HepG2 (cell line): ENCODE measurements around the gene GNB3. TPM values are rescaled to one million over a fixed set of nuclear protein-coding genes. Genes with fewer than 3 reads are reported as not detected.
A peak's percentile ranks its signal among the peaks of the same experiment; 100 is the strongest.

Source experiments
- ARID5B ChIP-seq: IDR thresholded peaks from 2 replicates; pipeline ENCODE4 v1.4.0; 2020; ENCODE audit warnings: mild to moderate bottlenecking, missing genetic modification reagents
- ETV5 ChIP-seq: IDR thresholded peaks from 2 replicates; pipeline ENCODE4 v1.6.1; 2018; ENCODE audit warnings: missing biosample characterization, missing genetic modification reagents, inconsistent platforms, borderline replicate concordance
- FOSL2 ChIP-seq: sonication (generic); formaldehyde crosslinking; IDR thresholded peaks from 2 replicates; pipeline ENCODE4 v1.4.0; 2020; ENCODE audit warnings: missing genetic modification reagents
- KMT2A ChIP-seq: sonication (generic); formaldehyde crosslinking; IDR thresholded peaks from 2 replicates; pipeline ENCODE4 v1.4.0; 2020; ENCODE audit warnings: missing genetic modification reagents
- NONO ChIP-seq, 2 experiments: fragments of 450-650 bp in 1 of 2; sonication (generic) in 1 of 2; formaldehyde crosslinking in 1 of 2; IDR thresholded peaks in 1 of 2; conservative IDR thresholded peaks in 1 of 2; 2 replicates each; pipeline versions ENCODE4 v1.6.1 to v1.8.0; 2017 to 2022; ENCODE audit warnings: mild to moderate bottlenecking in 1 of 2, missing genetic modification reagents in 1 of 2, moderate library complexity in 1 of 2
- ONECUT2 ChIP-seq: sonication (generic); formaldehyde crosslinking; IDR thresholded peaks from 2 replicates; pipeline ENCODE4 v1.4.0; 2020; ENCODE audit warnings: missing genetic modification reagents
- PRDM4 ChIP-seq: sonication (generic); formaldehyde crosslinking; IDR thresholded peaks from 2 replicates; pipeline ENCODE4 v1.9.0; 2021; ENCODE audit warnings: missing genetic modification reagents, borderline replicate concordance
- SNAPC4 ChIP-seq: sonication (generic); formaldehyde crosslinking; IDR thresholded peaks from 2 replicates; pipeline ENCODE4 v1.4.0; 2020; ENCODE audit warnings: mild to moderate bottlenecking, missing genetic modification reagents
- SOX5 ChIP-seq: IDR thresholded peaks from 2 replicates; pipeline ENCODE4 v1.6.1; 2016; ENCODE audit warnings: borderline replicate concordance
- TFDP2 ChIP-seq: sonication (generic); formaldehyde crosslinking; IDR thresholded peaks from 2 replicates; pipeline ENCODE4 v1.4.0; 2020; ENCODE audit warnings: missing genetic modification reagents
- ZNF460 ChIP-seq: sonication (generic); formaldehyde crosslinking; IDR thresholded peaks from 2 replicates; pipeline ENCODE4 v1.5.1; 2020; ENCODE audit warnings: missing genetic modification reagents, mild to moderate bottlenecking, borderline replicate concordance
- polyA plus RNA-seq, 8 experiments: library from polyadenylated mRNA; depleted of rRNA in 3 of 8; stranded (reverse) in 7 of 8; unstranded in 1 of 8; fragments of >200 nt; fragmentation: Illumina TruSeq in 4 of 8; extraction: Trizol in 4 of 8; gene quantifications; 2 replicates each; pipeline versions ENCODE4 v1.2.1 to v1.2.3, GENCODE V29; 2011 to 2016; ENCODE audit warnings: low read depth in 4 of 8, missing spikeins in 1 of 8, mixed read lengths in 1 of 8; ENCODE audit not compliant: insufficient read depth in 1 of 8
- total RNA-seq, 5 experiments: library from RNA; depleted of rRNA; stranded (reverse); fragments of >200 nt; fragmentation: Illumina TruSeq; extraction: Trizol; gene quantifications; 2 replicates each; pipeline ENCODE4 v1.2.3, GENCODE V29; 2016; ENCODE audit warnings: low read depth in 1 of 5
- TF ChIP-seq, protein P1 (sequence below): sonication (generic); formaldehyde crosslinking; IDR thresholded peaks from 2 replicates; pipeline ENCODE4 v1.5.1; 2020; ENCODE audit warnings: missing genetic modification reagents, mild to moderate bottlenecking, borderline replicate concordance

The GNB3 gene
- total and polyA plus RNA-seq, 2 of the 13 experiments (the other 11 are each of a cell fraction or from before 2014, with no cell fraction given) = 1.3 to 3.6 TPM

- TF ChIP-seq ARID5B (peak; percentile 61), PRDM4 (CRISPR knock-in tag) (no peak), TFDP2 (peak; percentile 39; the same call in 1 of the 2 replicates), SOX5 (CRISPR knock-in tag) (no peak; the same call in 1 of the 2 replicates), NONO (IDR thresholded peaks at IDR 0.05) (no peak), NONO (CRISPR knock-in tag; conservative IDR thresholded peaks at IDR 0.05) (peak; percentile 72; the same call in 1 of the 2 replicates), SNAPC4 (0 out of 2 replicates have a peak, but pooled peaks have one; percentile 39), FOSL2 (CRISPR knock-in tag) (peak; percentile 60), KMT2A (peak; percentile 59; the same call in 1 of the 2 replicates), ONECUT2 (no peak), ETV5 (CRISPR knock-in tag) (peak; percentile 21; the same call in 1 of the 2 replicates), ZNF460 (CRISPR knock-in tag) (peak; percentile 48; the same call in 1 of the 2 replicates)
- TF ChIP-seq, protein P1, sequence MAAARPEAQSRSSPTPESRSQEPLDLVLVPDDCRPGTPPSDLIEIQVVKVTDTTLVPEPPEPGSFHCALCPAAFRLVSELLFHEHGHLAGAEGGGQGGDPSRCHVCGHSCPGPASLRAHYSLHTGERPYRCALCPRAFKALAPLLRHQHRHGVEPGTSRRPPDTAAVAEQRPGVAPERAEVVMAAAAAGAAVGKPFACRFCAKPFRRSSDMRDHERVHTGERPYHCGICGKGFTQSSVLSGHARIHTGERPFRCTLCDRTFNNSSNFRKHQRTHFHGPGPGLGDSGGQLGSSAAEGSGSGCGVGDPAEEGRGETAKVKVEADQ (CRISPR knock-in tag) = no peak
Measured at GRCh38 chr12:6872073-6873048, 31.6 kb downstream of the GNB3 start (continued).
